RCC 7860 (cell line): Measurements from ENCODE around the gene TENM4.
A peak's percentile ranks its signal among the peaks of the same experiment; 100 is the strongest.
"Not testable (repeated sequence)": the region's sequence is repeated elsewhere in the genome, so short reads cannot be mapped to it uniquely, and the experiment has no call there.

Source experiments
- DNase-seq: peaks from one replicate; pipeline ENCODE4 v3.0.0-alpha.2; 2015; ENCODE audit warnings: low spot score
- FAIRE-seq: peaks from 2 replicates; lab custom pipeline; 2012; peaks lifted over from hg19 to GRCh38; lab: Jason Lieb, UNC

TENM4 gene

DNA sequence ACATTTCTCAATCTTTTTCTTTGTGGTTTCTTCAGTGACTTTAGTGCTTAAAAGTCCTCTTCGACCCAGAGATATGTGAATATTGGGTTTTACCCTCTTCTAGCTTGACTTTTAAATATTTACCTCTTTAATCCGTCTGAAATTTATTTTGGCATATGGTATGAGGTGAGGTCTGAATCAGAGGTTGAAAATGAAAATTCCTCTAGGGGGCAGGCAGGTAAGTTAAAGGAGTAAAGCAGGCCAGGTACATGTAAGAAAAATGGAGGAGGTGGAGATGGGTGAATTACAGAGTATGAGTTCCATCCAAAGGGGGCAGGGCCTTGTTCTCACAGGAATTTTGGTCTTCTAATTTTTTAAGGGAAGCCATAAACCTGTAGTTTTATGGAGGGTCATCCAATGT, 602.4 kb downstream of the TENM4 start:
- FAIRE-seq, result no peak
- no peak for DNase-seq

DNA sequence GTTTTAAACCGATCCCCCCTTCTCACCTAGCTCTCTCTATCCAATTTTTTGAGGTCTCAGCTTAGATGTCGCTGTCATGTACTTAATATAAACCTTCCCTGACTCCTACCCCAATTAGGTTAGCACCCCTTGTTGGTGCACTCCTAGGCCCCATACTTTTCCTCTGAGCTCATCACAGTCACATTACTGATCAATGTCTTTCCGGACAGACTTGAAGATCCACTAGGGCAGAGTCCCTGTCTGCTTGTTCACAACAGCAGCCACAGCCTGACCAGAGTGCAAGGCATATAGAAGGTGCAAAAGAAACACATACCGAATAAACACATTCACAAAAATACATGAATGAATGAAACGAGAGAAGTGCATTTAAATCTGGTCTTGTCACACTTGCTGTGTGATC, 605.2 kb downstream of the TENM4 start:
- FAIRE-seq, result no peak
- DNase-seq, result no peak

DNA sequence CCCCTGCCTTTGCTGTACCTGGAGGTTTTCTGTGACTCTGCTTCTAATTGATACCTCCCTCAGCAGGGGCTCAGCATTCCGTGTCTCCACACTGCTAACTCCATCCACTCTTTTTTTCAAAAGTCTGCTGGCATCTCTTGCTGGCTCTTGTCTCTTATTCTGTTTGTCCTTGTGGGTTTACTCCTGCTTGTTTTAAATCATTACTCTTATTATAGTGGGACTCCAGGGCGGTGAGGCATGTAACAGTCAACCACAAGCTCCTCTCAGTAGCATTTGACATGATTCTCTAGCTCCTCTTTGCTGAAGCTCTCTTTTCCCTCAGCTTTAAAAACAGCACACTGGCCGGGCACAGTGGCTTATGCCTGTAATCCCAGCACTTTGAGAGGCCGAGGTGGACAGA, 605.9 kb downstream of the TENM4 start:
- FAIRE-seq, result no peak
- DNase-seq, result peak; percentile 11

DNA sequence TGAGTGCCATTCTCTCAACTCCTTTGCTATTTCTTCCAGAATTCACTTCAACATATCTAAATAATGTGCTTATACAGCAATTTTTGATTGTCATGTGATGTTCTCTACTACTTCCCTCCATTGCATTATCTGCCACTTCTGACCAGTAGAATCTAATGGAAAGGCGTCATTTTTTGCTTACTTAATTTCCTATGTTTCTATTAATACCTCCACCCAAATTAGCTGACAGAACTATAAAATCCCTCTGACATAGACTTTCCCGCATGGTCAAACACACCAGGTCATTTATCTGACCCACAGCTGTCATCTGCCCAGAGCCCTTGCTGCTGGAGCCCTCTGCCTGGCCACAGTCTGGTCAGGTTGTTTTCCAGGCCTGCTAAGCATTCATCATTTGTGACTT, 607.6 kb downstream of the TENM4 start:
- DNase-seq (no peak), FAIRE-seq (no peak)

DNA sequence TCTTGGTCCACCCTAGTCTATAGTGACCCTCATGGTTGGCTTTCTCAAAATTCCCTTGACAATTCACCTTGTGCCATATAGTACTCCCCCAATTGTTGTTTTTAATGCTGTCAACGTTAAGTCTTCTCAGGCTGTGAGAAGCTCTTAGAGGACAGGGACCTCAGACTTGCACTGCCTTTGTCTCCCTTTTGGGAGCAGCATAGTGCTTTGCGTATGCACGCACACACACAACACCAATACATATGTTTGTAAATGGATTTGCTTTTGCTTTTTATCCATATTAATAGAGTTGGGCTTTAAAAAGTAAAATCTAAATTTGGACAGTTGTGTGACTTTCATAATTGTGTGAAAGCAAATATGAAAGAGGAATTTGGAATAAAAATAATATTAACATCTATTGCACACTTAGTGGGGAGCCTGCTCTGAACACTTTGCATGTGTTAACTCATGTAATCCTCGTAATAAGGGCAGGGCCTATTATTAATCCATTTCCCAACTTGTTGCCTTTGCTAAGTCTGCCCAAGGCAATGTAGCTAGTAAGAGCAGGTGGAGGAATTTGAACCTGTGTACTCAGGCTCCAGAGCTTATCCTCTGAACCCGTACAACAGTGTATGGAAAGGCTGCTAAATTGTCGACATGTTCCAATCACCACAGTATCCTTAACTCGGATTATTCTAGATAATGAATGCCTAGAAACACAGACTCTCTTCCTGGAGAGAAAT, 608.4 kb downstream of the TENM4 start:
- no peak for FAIRE-seq
- DNase-seq, result no peak

DNA sequence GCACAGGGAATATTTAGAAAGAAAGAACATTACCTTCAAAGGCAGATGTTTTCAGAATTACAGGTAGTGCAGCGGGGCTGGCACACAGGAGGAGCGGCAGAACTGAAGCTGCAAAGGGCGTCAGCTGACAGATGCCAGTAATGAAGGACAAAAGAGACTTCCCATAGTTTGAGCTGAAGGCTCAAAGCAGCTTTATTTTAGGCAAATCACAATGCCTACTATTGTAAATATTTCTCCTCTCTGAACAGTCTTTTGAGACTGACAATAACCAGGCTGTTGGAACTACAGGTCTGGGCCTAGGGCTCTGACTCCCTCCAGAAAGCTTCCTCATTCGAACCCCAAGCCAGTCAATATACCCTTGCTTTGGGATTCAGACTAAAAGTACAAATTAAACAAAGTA, 609.3 kb downstream of the TENM4 start:
- no peak for FAIRE-seq

DNA sequence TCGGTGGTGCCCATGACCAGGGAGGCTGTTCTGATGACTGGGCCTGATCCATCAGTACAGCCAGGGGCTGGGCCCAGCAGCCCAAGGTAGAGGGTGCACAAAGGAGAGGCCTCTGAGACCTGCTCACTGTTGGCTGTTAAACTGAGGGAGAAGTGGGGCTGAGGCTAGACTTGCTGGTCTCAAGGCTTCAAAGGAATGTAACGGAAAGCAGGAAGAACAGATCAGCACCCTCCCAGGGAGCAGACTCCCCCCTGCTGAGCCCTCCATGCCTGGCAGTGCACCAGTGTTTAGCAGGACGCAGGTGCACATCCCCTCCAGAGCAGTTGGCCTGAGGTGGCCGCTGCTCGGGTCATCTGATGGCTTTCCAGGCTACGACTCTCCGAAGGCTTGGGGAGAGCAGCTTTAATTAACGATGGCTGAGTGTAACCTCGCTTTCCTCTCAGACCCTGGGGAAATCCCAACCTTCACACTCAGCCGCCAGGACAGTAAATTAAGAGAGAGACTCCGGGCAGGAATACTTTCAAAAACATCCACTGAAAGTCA, 610.5 kb downstream of the TENM4 start:
- no peak for DNase-seq
- no peak for FAIRE-seq

More for the DNA sequence above, 609.3 kb downstream of the TENM4 start:
- DNase-seq, result no peak

DNA sequence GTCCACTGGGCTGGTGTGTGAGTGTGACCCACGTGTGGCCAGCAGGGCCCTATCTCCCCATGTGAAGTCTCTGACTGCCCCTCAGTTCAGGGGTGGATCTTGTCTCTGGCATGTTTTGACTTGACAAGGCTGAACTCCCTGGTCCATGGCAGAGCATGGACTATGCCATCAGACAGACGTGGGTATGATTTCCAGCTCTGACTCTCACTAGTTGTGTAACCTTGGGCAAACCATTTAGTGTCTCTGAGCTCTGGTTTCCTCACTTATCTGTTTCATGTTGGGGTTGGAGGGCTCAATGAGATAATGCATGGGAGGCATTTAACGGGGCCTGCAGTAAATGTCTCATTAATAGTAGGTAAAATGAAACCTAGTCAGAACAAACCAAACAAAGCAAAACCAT, 611.7 kb downstream of the TENM4 start:
- DNase-seq (no peak), FAIRE-seq (no peak)

DNA sequence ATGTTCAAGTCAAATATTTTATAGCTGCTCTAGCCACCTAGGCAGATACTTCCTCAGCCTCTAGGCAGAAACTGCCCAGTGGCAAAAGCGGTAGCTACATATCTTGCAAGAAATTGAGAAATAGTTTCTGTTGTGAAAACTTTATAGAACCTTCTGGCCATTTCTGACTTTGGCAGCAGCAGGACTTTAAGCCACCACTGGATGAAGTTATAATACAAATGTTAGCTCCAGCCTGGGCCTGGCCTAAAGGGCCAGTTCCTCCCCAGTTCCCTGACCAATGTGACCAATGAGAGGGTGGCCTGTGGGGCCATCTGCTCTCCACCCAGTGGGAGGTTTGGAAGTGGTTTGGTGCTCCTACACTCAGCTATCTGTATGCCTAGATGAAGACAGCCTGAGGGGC, 612.2 kb downstream of the TENM4 start:
- no peak for FAIRE-seq

DNA sequence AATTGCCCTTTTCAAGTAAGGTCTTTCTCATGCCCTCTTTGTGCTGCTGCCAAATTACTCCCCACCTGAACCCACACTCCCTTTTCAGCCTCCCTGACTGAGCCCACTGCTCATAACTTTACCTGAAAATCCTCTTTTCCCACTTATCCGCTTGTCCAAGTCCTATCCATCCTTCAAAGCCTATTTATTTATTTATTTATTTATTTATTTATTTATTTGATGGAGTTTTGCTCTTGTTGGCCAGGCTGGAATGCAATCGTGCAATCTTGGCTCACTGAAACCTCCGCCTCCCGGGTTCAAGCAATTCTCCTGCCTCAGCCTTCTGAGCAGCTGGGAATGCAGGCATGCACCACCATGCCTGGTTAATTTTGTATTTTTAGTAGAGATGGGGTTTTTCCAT, 613.5 kb downstream of the TENM4 start:
- FAIRE-seq, DNase-seq: not testable (repeated sequence)

More for the DNA sequence above, 612.2 kb downstream of the TENM4 start:
- no peak for DNase-seq

DNA sequence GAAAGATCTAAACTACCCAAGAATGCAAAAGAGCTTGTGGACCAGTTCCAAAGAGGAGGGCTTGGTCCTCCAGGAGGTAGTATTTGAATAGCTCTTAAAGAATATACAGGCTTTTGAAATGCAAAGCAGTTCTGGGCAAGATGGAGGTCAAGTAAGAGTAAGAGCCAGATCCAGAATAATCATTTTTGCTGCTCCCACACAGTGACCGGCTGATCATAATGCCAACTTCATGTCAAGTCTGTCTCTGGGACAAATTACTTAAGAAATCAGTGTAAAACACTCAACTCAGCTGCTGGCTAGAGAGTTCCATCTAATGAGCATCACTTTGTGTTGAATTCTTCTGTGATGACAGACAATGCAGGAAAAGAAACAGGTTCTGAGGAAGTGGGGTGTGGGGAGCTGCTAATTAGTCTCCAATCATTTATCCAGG, 615.2 kb downstream of the TENM4 start:
- no peak for DNase-seq

DNA sequence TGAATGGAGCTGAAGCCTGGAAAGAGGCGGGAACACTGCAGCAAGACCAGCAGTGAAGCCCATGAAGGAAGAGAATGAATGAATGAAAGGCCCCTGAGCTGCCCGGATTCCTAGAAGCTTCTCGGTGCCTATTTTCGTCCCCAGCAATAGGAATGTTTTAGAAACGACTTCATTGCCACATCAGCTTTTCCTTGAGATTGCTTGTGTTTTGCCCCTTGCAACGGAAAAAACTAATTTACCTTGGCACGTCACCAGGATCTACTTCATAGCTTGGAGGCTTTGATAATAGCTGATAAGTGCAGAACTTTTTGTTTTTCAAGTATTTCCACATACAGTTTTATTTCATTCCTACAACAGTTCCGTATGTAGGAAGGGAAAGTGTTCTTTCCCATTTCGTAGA, 617.2 kb downstream of the TENM4 start:
- FAIRE-seq (no peak), DNase-seq (no peak)

More for the DNA sequence above, 615.2 kb downstream of the TENM4 start:
- FAIRE-seq, result no peak

DNA sequence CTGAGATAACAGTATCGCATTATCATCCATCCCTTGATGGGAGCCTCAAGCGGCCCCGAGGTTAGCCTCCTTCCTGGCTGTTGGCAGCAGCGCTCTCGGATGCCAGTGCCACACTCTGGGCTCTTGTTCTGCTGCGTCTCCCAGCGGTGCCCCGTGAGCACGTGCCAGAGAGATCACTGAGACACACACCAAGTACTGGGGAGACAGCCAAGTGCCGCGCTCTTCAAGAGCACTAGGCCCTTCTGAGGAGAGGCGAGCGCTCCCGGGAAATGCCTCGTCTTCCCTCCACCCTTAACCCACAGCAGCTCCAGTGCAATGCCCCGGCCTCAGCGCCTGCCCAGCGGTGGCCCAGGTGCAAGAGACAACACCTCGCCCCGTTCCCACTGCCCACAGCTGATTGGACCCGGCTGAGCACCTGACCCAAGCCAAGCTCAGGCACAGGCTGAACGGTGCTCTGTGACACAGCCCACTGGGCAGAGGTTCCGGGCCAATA, 617.9 kb downstream of the TENM4 start:
- no peak for FAIRE-seq

DNA sequence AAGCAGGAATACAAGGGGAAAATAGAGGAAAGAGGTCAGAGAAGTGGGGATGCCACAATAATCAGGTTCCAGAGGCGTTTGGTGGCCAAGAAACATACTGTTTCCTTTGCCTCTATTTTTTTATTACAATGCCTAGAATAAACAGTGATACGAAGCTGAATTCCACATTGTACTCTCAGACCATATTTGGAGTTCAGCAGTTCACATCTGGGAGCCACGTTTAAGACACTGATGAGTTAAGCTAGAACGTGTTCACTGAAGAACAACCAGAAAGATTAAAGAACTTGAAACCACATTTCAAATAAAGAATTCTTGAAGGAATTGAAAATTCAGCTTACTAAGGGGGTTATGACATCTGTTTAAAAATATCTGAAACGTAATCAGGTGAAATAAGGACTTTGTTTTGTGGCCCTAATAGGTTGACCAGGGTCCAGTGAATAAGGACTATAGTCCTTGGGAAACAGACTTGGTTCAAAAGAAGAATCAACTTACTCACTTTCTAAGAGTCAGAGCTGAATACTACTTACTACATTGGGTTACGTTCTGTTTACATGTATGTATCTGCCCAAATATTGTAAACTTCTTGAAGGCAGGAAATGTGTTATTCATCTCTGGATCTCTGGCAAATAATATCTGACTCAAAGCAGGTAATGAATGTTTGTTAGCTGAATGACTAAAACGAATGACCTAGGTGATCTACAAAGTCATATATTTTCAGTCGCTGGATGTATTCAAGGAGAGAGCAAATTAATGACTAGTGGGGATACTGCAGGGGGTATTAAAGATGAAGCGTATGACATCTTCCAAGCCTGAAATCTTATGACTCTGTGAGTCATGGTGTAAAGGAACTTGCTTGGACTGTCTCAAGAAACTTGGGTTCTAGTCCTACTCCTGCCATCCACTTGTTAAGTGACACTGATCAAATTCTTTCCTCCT, 619.2 kb downstream of the TENM4 start:
- DNase-seq (no peak), FAIRE-seq (no peak)

More for the DNA sequence above, 617.9 kb downstream of the TENM4 start:
- no peak for DNase-seq

DNA sequence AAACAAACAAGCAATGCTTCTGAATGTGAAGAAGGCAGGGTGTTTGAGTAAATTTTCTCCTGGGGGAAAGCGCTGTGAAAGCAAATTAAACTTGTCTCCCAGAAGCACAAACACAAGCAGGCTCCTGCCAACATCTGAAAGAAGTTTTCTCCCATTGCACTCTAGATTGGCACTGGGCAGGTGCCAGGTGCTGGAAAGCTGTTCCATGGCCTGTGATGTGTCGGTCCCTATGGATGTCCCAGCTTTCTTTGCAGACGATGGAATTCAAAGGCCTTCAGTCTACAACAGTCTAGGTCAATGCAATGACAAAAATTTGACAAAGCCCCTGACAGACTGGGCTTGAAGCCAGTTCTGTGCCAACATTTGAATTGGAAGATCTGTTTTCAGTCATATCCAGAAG, 620.1 kb downstream of the TENM4 start:
- FAIRE-seq, result no peak
- DNase-seq, result no peak

DNA sequence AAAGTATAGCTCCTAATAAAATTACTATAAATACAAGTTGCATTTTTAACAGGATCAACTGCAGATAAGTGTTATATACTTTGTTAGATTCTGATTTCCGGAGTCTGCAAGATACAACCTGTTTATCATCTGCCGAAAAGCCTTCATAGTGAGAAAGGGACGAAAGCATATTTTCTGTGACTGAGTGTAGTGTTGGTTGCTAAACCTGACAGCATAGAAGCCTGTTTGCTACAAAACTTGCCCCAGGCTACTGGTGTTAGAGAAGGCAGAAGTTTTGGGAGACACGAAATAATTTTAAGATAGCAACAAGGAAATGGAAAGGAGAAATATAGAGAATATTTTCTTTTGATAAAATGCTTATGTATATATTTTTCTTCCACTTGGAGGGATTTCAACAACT, 622.6 kb downstream of the TENM4 start:
- DNase-seq, result no peak
- FAIRE-seq, result no peak

DNA sequence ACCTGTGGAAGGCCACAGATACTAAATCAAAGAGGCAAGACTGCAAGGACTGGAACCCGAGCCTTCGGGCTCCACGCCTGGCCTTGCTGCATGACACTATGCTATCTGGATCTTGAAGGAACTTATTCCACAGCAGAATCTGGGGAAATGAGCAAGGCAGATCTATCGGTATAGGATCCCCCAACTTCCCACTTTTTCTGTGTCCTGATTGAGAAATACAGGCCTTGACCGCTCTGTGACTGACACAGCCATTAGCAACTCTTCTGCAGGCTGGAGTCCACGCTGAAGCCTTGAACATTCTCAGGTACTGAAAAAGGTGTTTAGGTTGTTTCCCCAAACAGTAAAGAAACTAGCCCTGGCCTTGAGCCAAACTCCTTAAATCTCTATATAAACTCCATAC, 625.0 kb downstream of the TENM4 start:
- DNase-seq, result no peak
- no peak for FAIRE-seq

DNA sequence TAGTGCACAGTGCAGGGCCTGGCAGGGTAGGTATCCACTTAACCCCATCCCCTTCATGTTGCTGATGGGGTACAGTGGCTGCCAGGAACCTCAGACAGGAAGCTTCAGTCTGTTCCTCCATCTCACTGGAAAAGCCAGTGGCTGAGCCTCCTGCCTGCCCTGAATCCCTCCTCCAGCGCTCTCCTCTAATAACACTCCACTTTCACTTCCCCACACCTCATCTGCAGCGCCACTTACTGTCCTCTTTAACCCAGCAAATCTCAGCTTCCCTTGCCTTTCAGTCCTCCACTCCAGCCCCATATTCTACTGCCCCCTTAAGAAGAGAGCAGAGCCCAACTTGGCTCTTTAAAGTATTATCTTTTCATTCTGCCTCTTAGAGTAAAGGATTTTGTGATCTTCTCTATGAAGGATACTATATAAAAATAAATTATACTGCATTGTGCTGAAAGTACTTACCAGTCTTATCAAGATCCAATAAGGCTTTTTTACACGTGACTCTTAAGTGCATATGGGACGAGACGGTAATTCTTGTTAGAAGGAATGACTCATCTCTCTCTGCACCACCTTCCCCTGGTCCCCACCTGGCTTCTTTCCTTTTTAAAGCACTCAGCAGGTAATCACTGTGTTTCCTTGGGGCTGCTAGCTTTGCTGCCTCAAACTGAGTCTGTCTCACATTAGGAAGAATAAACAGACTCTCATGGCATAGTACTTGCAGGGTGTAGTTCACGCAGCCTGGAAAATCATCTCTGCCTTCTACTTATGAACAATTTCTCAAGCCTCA, 628.1 kb downstream of the TENM4 start:
- FAIRE-seq, result no peak
- DNase-seq, result no peak

DNA sequence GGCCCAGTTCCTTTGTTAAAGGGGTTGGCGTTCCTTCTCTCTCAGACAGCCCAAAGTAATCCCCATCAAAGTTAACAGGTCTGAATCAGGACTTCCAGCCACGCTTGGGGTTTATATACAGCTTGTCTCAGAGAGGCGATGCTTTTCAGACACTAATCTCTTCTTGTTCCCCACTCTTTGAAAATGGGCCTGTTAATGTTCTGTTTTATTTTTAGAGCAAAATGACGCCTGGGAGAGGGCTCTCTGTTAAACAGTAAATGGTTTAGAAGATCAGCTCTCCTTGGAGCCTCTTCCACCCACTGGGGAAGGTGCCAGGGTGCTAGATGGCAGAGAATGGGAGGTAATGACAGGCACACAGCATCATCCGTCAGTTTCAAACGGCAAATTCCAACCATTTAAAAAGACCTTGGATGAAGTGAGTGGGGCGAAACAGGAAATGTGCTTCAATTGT, 630.2 kb downstream of the TENM4 start:
- DNase-seq (no peak), FAIRE-seq (no peak)

DNA sequence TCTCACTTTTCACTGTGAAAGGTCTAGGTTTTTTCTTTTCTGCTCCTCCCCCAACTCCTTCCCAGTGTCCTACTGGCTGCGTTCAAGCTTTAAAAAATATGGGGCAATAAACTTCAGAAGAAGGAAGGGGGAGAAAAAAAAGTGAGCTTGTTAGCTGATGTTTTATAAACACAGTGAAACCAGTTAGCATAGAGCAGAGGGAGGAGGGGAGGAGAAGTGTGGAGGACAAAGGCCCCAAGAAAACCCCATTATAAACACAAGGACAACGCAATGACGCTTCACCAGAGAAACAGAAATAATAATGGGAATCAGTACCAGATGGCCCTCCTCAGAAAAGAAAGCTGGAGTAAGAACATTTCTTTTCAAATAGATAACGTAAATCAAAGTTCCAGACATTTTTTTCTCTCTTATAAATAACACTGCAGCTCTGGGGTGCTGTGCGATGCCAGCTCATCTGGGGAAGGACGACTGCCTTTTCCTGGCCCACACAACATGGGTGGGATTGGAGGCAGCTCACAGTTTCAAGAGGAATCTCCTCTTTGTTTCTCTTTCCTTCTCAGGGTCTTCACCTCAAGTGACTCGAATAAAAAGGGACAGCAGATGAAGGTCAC, 630.8 kb downstream of the TENM4 start:
- DNase-seq (no peak), FAIRE-seq (no peak)
